MV-4-11 (cell line): Measurements from ENCODE around the gene ADRM1.

Experiments used
- DNase-seq: peaks from one replicate; lab custom pipeline; 2025; lab: John Stamatoyannopoulos, UW

Gene ADRM1

DNA sequence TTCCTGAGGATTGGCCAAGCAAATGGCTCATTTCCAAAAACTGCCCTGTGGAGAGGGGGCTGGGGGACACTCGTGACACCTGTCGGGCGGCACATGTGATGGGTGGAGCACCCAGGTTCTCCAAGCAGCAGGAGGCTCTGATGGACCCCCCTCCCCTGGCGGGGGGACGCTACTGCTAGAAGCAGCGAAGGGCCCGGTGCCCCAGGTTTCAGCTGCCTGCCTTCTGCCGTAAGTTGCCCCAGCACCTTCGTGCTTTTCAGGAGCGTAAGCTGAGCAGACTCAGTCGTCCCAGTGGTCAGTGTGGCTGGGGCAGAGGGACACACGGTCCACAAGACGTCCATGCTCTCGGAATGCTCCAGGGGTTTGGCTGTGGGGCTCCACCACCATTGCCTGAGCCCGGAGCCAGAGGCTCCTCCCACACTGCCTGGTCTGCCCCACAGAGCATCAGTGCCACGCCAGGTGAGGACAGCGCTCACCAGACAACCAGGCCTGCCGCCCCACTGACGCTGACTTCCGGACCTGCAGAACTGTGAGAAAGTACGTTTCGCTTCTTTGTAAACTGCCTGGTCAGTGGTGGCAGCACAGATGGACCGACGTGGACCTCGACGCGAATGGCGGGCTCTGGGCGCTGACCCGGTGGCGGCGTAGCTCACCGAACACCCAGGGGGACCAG is 4.1 kb upstream of the ADRM1 start:
- no peak for DNase-seq

DNA sequence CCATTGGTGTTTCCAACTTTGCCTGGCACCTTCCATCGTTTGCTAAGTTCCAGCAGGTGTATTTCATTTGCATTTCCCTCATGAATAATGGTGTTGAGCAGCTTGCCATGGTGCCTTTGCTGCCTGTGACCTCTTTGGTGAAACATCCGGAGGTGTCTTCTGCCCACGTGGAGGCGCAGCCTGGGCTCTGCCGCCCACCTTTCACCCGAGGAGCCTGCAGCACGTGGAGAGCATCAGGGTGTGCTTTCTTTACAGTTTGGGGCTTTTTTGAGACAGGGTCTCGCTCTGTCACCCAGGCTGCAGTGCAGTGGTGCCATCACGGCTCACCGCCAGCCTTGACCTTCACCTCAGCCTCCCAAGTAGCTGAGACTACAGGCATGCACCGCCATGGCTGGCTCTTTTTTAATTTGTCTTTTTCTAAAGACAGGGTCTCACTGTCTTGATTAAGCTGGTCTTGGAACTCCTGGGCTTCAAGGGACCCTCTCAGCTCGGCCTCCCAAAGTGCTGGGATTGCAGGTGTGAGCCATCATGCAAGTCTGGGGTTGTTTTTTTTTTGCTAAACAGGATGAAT is 3.0 kb upstream of the ADRM1 start:
- no peak for DNase-seq

DNA sequence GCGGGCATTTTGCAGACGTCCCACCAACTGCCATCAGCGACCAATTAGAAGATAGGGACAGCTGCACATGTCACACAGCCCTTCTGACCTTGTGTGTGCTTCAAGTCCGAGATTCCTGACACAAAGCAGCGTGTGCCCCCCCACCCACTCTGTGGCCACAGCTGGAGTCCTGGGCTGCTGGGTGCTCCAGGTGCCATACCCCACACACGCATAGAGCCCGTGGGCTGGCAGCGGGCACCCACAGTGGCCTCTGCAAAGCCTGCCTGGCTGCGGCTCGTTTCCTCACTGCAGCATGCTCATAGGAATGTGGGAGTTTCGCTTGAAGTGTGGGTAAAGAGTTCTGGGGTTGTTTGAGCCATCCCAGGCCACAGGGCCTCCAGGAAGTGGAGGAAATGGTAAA is 2.5 kb upstream of the ADRM1 start:
- DNase-seq: peak; percentile 43

DNA sequence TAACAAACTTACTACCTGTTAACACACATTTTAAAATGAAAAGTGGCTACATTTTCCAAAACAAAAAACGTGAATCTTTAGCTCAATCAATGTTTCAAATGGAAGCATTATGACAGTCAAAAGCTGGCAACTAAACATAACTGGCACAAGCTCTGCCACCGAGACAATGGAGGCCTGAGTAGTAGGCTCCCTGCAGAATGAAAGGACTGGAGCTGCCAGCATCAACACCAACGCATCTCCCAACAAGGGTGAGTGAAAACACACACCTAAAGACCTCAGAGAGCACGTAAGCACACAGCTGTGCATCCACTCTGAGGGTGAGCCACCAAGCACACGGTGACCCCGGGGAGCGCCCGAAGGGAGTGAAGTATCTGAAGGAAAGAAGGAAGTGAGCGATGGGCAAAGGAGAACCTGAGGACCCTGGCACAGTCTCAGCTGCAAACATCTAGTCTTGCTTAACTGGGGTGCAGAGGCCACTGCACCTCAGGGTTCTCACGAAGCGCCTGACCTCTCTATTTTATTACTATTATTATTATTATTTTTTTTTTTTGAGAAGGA is 1.6 kb upstream of the ADRM1 start:
- peak; percentile 37 for DNase-seq

DNA sequence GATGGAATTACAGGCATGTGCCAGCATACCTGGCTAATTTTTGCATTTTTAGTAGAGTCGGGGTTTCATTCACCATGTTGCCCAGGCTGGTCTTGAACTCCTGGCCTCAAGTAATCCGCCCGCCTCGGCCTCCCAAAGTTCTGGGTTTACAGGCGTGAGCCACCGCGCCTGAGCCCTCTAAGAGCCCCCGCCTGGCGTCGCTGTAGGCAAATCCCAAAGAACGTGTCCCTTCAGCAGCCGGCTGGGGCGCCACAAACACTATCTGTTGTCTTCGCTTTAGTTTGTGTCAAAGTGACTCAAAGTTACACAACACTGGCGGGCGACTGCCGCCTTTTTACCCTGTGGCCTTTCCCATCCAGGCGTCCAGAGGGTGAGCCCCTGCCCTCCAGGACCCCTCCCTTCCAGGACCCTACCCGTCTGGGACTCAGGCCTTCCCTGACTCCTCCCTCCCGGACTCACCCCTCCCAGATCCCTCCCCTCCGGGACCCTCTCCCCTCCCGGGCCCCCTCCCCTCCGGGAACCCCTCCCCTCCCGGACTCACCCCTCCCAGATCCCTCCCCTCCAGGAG is 940 bp upstream of the ADRM1 start:
- peak; percentile 96 for DNase-seq

DNA sequence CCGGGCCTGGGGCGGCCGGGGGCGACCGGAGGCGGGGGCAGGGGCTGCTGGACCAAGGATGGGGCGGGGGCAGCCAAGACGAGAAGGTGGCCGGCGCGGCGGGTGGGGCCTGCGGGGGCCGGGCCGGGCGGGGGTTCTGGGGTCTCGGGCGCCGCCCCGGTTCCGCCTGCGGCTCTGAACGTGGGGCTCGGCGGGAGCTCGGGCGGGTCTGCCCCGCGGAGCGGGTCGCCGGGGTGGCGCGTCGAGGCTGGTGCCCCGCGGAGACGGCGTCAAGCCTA is 204 bp downstream of the ADRM1 start:
- DNase-seq: no peak

DNA sequence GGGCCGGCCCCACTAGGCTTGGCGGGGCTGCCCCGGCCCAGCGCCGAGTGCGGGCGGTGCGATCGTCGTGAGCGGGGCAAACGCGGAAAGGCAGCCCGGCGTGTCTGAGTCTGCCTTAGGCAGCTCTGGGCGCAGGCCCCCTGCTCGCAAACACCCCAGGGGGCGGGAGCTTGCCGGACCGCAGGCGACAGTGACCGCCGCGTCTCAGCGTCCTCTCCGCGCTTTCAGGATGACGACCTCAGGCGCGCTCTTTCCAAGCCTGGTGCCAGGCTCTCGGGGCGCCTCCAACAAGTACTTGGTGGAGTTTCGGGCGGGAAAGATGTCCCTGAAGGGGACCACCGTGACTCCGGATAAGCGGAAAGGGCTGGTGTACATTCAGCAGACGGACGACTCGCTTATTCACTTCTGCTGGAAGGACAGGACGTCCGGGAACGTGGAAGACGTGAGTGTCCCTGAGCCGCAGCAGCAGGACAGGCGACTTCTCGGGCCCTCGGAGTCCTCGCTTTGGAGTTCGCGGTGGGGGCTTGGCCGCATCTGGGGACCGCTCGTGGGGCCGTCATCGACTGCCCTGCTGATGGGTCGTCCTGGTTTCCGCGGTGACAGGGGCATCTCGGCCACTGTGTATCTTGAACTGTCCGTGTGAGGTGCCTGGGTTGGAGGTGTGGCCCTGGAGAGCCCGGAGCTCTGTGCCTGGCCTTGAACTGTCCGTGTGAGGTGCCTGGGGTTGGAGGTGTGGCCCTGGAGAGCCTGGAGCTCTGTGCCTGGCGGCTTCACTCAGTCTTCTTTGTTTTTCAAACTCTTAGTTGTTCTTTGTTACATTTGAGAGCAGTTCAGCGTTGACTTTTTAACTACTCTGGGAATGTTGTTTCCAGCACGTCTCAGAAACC is 786 bp downstream of the ADRM1 start:
- DNase-seq: no peak

DNA sequence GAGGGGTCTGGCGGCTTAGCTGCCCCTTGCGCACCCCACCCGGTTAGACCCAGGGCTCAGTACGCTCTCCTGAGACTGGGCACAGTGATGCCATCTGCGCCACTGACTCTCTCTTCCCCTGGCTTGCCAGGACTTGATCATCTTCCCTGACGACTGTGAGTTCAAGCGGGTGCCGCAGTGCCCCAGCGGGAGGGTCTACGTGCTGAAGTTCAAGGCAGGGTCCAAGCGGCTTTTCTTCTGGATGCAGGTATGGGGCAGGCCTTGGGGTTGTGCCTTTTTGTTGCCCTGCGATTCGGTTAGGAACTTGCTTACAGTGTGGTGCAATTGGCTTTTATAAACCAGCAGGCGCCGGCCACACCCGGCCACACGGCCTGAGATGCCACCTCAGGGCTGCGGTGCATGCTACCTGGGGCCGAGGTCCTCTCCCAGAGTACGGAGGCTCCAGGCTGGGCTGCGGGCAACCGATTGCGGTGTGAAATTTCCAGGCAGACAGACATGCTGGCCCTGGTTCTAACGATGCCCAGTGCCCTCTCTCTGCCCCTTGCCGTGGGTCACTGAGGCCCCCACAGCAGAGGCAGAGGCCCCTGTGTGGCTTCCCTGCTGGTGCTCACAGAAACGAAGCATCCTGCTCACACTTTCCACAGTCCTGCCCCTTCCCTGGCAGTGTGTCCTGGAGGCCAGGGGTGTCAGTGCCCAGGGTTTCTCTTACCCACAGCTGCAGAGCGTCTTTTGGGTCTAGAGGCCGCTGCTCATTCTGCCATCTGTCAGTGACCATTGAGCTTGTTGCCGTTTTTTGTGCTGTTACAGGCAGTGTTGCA is 1.7 kb downstream of the ADRM1 start:
- no peak for DNase-seq

DNA sequence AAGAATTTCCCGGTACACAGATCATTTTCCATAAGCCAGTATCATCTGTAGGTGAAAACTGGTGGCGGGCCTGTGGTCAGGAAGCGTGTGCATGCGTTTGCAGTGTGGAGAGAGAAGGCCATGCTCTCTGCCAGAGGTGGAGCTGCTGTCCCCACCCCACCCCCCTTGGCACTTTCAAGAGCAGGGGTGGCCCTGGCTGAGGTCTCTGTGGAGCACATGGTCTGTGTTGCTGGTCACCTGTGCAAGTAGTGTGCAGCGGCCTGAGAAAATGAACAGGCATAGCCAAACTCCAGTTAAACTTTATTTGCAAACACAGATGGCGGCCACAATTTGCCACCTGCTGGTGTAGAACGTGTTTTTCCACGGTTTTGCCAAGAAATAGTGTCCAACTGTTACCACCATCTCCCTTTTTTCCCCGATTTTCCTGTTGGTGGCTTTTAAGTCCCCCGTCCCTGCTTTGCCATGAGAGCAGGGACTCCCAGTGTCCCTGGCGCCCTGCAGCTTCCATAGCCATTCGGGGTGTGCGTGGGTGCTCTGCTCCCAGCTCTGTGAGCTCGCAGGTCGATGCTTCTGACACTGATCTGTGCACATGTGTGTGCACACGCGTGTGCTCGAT is 2.5 kb downstream of the ADRM1 start:
- no peak for DNase-seq

DNA sequence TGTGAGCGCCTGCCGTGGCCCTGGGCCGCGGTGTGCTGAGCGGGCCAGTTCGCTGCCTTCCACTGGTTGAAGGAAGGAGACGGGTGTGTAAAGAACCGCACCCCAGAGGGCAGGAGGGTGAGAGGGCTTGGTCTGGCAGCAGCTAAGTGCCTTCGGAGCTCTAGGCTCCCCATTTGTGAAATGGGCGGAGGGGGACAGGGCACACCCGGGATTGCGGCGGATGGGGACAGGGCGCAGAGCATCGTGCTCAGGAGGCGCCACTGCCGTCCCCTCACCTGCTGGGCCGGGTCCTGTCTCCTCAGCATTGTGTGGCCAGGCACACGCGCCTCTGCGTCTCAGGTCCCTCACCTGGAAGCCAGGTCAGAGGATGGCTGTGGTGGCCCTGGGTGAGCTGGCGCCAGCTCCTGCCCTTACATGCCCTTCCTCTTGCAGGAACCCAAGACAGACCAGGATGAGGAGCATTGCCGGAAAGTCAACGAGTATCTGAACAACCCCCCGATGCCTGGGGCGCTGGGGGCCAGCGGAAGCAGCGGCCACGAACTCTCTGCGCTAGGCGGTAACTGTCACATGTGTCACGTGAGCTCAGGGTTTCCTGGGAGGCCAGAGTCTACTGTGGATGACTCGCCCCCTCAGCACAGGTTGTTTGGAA is 3.1 kb downstream of the ADRM1 start:
- DNase-seq: no peak

DNA sequence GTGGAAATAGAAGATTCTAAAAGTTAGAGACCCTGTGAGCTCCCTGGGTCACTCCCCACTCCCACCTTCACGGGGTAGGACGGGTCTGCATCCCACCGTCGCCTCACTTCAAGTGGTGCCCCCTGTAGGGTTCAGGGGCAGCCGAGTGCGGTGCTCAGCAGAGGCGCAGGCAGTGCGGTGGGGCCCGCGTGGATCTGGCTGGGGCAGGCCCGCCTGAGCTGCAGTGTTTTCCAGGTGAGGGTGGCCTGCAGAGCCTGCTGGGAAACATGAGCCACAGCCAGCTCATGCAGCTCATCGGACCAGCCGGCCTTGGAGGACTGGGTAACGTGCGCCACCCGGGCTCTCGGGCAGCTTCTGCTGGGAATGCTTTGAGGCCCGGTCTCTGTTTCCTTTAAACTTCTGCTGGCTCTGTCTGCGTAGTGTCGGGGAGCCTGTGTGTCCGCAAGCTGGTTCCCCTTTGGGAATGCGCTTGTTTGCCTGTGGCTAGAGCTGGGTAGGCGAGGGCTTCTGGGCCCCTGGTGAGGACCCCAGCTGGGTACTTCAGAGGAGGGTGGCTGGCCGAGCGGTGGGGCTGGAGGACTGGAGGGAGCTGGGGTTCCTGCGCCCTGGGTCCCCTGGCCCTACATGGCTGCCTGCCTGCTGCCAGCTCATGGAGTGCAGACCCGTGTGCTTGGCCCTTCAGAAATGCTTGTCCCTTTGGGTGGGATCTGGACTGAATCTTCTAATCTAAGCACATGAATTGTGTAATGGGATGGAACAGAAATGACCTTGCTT is 3.8 kb downstream of the ADRM1 start:
- DNase-seq: no peak

DNA sequence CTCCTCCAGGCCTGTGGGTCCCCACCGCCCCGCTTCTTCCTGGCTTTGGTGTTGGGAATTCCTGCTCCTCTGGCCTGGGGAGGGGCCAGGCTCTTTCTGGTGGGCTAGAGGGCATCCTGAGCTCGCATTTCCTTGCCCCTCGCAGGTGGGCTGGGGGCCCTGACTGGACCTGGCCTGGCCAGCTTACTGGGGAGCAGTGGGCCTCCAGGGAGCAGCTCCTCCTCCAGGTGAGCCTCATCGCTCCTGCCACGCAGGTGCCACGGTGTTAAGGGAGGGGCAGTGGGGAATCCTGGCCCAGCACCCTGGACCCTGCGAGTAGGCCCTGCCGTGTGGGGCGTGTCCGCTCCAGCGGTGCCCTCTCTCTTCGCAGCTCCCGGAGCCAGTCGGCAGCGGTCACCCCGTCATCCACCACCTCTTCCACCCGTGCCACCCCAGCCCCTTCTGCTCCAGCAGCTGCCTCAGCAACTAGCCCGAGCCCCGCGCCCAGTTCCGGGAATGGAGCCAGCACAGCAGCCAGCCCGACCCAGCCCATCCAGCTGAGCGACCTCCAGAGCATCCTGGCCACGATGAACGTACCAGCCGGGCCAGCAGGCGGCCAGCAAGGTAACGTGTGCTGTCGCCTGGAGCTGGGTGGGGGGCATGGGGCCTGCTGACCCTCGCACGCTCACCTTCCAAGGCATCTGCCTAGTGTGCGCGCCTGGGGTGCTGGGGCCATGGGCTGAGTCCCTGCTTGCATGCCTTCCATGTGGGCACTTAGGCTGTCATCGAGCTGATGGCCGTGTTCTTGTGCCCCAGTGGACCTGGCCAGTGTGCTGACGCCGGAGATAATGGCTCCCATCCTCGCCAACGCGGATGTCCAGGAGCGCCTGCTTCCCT is 4.7 kb downstream of the ADRM1 start:
- DNase-seq: no peak

DNA sequence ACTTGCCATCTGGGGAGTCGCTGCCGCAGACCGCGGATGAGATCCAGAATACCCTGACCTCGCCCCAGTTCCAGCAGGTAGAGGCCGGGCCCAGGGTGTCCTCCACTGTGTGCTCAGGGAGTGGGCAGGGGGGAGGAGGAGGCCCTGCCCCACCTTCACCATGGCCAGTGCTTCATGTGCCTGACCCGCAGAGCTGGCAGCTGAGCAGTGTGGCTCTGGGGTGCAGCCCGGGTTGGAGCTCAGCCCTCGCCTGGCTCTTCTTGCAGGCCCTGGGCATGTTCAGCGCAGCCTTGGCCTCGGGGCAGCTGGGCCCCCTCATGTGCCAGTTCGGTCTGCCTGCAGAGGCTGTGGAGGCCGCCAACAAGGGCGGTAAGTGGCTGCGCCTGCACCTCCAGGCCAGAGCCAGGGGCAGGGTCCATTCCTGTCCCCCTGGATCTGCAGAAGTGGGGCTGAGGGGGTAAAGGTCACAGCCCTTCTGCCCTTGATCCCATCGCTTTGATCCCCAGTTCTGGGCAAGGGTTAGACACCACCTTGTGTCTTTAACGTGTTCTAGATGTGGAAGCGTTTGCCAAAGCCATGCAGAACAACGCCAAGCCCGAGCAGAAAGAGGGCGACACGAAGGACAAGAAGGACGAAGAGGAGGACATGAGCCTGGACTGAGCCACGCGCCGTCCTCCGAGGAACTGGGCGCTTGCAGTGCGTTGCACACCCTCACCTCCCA is 5.5 kb downstream of the ADRM1 start:
- DNase-seq: no peak

DNA sequence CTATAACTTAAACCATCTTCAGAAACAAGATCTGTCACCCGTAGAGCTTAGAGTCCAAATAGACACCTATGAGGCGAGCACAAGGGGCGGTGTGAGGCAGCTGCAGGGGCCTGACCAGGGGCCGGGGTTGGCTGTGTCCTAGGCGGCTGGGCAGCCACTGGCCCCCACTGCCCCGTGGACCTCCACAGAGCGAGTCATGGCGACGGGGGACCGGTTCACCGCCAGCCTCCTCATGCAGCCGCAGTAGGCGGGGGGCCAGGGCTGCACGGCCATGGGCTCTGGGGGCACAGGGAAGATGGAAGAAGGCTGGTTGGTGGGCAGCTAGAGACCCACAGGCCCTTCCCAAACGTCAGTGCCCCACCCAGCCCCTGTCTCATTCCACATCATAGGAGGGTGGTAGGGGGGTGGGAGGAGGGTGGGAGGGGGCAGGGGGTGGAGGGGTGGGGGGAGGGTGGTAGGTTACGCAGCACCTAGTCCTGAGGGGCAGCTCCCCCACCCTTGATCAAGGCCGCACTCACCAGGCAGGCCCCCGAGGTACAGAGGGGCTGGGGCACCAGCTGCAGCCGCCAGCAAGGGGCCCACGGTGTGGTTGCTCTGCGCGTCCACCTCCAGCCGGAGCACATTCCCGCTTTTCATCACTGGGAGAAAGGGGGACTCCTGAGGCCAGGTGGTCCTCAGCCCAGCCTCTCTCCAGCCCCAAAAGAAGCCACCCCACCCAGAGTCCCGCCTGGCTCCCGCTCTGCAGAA is 6.6 kb downstream of the ADRM1 start:
- DNase-seq: no peak

DNA sequence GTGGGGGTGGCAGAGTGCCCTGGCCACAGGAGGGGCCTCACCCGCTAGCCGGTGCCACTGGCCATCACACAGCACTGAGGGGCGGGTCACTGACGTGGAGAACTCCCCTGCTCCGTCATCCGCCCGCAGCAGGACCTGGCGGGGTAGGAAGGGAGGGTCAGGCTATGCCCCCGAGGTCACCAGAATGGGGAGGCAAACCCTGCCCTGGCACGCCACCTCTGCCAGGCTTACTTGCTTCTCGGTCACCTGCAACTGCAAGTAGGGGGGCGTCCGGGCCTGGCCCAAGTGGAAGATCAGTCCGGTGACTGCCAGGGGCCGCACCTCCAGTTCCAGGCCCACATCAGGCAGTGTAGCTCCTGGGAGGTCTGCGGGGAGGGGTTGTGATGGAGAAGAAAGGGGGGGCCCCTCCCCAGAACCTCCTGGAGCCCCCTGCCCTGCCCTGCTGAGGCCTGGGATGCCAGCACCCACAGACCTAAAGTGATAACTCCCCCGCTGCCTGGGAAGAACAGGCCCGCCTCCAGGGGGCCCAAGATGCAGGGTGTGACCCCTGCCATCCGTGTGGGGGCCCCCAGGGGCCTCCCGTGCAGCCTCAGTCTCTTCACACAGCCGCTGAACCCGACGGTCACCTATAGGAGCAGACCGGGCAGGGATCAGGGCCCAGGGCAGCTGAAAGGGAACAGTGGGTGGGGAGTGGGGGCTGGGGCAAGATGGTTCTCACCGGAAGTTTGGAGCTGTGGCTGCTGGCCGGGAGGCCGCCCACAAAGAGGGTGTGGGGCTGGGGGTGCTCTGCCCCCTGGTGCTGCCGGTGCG is 7.4 kb downstream of the ADRM1 start:
- no peak for DNase-seq

DNA sequence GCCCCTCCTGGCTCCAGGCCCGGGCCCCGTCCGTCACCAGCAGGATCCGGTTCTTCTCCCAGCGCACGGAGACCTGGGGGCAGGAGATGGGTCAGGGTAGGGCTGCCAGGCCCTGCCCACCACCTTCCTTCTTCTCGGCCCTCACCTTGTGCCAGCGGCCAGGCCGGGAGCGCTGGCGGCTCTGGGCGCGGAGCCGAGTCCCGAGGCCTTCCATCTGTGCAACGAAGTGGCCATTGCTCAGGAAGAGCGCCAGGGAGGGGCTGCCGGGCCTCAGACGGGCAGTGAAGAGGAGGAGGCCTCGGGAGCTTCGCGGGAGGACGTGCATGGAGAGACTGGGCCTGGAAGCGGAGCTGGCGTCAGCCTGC is 7.9 kb downstream of the ADRM1 start:
- no peak for DNase-seq

DNA sequence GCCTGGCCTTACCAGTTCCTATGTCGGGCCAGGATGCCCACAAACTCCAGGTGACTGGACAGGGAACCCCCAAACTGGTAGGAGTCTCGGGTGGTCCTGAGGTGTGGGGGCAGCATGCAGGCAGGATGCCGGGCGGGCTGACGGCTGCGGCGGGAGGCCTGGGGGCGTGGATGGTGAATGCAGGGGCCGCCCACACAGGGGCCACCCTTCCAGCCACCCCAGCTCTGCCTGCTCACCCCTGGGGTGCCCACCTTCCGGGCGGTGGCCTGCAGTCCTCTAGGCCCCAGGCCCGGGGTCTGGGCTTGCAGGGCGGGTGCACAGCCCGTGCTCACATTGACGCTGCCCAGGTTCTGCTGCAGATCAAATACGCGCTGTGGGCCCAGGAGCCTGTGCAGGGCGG is 8.4 kb downstream of the ADRM1 start:
- no peak for DNase-seq
